AG20443 (cell line): ENCODE results near the gene BPTF.
"Not testable (repeated sequence)": the region's sequence is repeated elsewhere in the genome, so short reads cannot be mapped to it uniquely, and the experiment has no call there.

Experiments
- DNase-seq: peaks from one replicate; pipeline ENCODE4 v3.0.0; 2012; ENCODE audit warnings: low spot score, mixed read lengths

The BPTF gene

GRCh38 chr17:68011199-68011665, 185.9 kb downstream of the BPTF start:
- DNase-seq = peak; percentile 65

- DNase-seq = no peak
These were observed 188.1 kb downstream of the BPTF start for GRCh38 chr17:68013385-68013784.

- no peak for DNase-seq
These were observed 189.9 kb downstream of the BPTF start for GRCh38 chr17:68015081-68015723.

- DNase-seq = no peak
These were observed 191.5 kb downstream of the BPTF start for GRCh38 chr17:68016838-68017237.

- not testable (repeated sequence) for DNase-seq
These were observed 193.2 kb downstream of the BPTF start for GRCh38 chr17:68018493-68018892.

DNA sequence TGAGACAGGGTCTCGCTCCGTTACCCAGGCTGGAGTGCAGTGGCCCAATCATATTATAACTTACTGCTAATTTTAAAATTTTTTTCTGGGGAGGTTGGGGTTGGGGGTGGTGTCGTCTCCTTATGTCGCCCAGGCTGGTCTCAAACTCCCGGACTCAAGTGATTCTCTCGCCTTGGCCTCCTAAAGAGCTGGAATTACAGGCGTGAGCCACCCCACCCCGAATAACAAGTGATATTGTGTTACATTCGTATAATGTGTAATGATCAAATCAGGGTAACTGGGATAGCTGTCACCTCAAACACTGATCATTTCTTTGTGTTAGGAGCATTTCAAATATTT, 194.0 kb downstream of the BPTF start:
- no peak for DNase-seq

DNA sequence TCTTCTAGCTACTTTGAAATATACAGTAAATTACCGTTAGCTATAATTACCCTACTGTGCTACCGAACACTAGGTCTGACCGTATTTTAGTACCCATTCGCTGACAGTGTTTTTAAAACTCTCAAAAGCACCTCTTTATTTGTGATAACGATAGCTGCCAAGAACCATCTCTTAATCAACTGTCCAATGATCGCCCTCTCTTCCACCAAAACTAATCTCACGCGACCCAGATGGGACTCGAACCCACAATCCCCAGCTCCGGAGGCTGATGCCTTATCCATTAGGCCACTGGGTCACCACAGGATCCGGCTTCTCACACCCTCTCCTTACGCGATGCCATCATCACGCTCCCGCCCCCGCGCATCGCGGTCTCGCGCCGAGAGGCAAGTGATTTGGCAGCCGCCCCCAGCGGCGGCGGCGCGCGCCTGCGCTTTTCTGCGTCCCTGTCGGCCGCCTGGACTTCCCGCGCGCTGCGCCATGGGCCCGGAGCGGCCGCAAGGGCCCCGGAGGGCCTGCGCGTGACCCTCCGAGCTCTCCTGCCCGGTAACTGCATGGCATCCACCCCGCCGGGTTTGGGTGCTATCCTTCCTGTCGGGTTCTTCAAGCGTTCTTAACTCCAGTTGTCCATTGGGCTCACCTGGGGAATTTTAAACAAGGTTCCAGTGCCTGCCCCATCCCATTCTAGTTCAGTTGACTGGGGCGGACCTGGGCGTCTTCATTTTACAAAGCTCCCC, 194.5 kb downstream of the BPTF start:
- peak; percentile 98 for DNase-seq

- no peak for DNase-seq
These were observed 195.1 kb downstream of the BPTF start for GRCh38 chr17:68020409-68020756.

DNA sequence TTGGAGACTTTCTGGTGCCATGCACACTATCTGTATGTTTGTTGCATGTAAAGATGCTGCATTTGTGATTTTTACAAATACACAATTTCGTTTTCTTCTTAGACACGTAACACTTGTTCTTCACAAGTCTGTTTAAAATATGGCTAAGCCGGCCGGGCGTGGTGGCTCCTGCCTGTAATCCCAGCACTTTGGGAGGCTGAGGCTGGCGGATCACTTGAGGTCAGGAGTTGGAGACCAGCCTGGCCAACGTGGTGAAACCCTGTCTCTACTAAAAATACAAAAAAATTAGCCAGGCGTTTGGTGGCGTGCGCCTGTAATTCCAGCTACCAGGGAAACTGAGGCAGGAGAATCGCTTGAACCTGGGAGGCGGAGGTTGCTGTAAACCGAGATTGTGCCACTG, 195.5 kb downstream of the BPTF start:
- DNase-seq = not testable (repeated sequence)

GRCh38 chr17:68021963-68022362, 196.7 kb downstream of the BPTF start:
- no peak for DNase-seq

- DNase-seq = not testable (repeated sequence)
These were observed 197.2 kb downstream of the BPTF start for GRCh38 chr17:68022547-68022946.

DNA sequence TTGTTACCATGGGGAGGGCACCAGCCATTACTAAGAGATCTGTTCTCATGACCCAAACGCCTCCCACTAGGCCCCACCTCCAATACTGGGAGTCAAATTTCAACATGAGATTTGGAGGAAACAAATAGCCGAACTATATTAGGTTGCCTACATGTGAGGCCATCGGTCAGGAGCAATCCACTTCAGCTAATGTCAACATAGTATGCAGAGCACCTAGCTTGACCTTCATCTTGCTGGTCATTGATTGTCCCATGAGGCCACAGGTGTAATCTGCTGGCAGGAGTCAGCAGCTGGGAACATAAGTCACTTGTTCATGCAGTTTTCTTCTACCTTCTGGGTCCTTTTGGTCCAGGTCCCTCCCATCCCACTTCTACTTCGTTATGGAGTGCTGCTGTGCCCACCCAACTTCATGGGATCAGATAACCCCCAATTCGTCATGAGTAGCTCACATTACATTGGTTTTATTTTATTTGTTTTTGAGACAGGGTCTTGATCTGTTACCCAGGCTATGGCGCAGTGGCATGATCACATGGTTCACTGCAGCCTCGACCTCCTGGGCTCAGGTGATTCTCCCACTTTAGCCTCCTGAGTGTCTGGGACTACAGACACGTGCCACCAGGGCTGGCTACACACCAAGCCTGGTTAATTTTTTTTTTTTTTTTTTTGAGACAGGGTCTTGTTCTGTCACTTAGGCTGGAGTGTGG, 204.4 kb downstream of the BPTF start:
- DNase-seq = no peak
